Lower lobe of right lung (tissue), 2 donors: Measurements from ENCODE around the gene TMEM150C. TPM values are rescaled to one million over a fixed set of nuclear protein-coding genes. Genes with fewer than 3 reads are reported as not detected.

Source experiments
- ATAC-seq, 2 donors: fragments of 200-7000 bp; cut with Tn5 transposase; one replicate each; pipeline ENCODE4 v1.9.1; 2020 to 2022; ENCODE audit warnings: mild to moderate bottlenecking in 2 of 2, moderate library complexity in 2 of 2
- DNase-seq: peaks from one replicate; pipeline ENCODE4 v3.0.0-alpha.2; 2020
- H3K27ac ChIP-seq: fragments of 200-600 bp; one replicate; pipeline ENCODE4 v1.8.0; 2022
- H3K27me3 ChIP-seq: fragments of 200-600 bp; one replicate; pipeline ENCODE4 v1.8.0; 2022; ENCODE audit warnings: low read depth
- H3K36me3 ChIP-seq: fragments of 200-600 bp; one replicate; pipeline ENCODE4 v1.8.0; 2022; ENCODE audit warnings: mild to moderate bottlenecking
- H3K4me1 ChIP-seq: fragments of 200-600 bp; one replicate; pipeline ENCODE4 v1.8.0; 2022
- H3K4me3 ChIP-seq: fragments of 200-600 bp; one replicate; pipeline ENCODE4 v1.8.0; 2022; ENCODE audit warnings: mild to moderate bottlenecking
- H3K9me3 ChIP-seq: fragments of 200-600 bp; one replicate; pipeline ENCODE4 v1.8.0; 2022
- intact Hi-C: fragments of 100-400 bp; cut with DNase I; formaldehyde crosslinking; loops from one replicate; pipeline ENCODE4 v1.11.0; 2022
- total RNA-seq: library from RNA; stranded (reverse); fragmentation: NEBNext Ultra II Directional; extraction: Animal tissue kit (Norgen Biotek cat#: 25700); gene quantifications from one replicate; pipeline ENCODE4 v1.2.1, GENCODE V29; 2021
- TF ChIP-seq, protein P1 (sequence below): fragments of 200-600 bp; IDR thresholded peaks from one replicate; pipeline ENCODE4 v1.8.0; 2022; ENCODE audit warnings: antibody characterized with exemption, mild to moderate bottlenecking
- donor health status: DM: no; HTN: yes; CAD: no; lungs with severe emphysema.

TMEM150C gene
- total RNA-seq, 1 donor from 2014 or later: 6.9 TPM

DNA sequence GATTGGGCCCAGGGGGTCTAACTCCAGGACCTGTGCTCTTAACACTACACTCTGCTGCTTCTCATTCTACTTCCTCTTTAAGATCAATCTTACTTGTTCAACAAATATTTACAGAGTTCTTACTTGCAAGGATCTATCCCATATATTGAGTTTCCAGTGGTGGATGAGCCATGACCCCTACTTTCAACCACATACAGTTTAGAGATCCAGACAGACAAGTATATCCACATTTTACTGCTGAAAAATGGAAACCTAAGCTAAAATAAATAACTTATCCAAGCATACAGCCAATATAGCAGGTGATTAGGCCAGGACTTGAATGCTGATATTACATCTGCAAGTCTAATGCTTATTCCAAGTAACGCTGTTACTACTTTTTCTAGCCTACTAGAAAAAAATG lies 18.7 kb downstream of the TMEM150C start:
- Histone ChIP-seq H3K36me3 (no peaks in the 10 kb centered on the region), H3K27me3 (no peaks in the 10 kb centered on the region), H3K4me1 (no peaks in the 10 kb centered on the region), H3K27ac (no peak overlapping the region), H3K4me3 (no peak overlapping the region), H3K9me3 (no peaks in the 10 kb centered on the region)
- no peak for ATAC-seq
- intact Hi-C loops: no loop called here
- DNase-seq: no peak
- TF ChIP-seq, protein P1, sequence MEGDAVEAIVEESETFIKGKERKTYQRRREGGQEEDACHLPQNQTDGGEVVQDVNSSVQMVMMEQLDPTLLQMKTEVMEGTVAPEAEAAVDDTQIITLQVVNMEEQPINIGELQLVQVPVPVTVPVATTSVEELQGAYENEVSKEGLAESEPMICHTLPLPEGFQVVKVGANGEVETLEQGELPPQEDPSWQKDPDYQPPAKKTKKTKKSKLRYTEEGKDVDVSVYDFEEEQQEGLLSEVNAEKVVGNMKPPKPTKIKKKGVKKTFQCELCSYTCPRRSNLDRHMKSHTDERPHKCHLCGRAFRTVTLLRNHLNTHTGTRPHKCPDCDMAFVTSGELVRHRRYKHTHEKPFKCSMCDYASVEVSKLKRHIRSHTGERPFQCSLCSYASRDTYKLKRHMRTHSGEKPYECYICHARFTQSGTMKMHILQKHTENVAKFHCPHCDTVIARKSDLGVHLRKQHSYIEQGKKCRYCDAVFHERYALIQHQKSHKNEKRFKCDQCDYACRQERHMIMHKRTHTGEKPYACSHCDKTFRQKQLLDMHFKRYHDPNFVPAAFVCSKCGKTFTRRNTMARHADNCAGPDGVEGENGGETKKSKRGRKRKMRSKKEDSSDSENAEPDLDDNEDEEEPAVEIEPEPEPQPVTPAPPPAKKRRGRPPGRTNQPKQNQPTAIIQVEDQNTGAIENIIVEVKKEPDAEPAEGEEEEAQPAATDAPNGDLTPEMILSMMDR: no peak

DNA sequence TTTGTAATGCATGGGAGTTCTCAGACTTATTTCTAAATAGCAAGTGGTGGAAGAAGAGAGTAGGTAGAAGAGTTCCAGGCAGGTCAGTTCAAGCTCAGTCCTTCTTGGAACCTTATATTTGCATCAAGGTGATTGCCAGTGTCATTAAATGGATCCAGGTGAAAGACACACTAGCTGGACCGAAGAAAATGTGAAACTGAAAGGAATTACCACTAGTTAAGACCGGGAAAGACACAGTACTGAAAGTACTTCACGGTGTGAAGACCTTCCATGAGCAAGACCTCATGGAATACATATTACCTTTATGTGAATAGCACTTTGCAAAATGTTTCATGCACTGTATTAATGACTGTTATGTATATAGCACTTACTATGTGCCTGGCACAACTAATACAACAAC lies 19.1 kb downstream of the TMEM150C start:
- Histone ChIP-seq H3K4me3 (no peak overlapping the region), H3K4me1 (no peaks in the 10 kb centered on the region), H3K9me3 (no peaks in the 10 kb centered on the region), H3K27me3 (no peaks in the 10 kb centered on the region), H3K27ac (no peak overlapping the region), H3K36me3 (no peaks in the 10 kb centered on the region)
- intact Hi-C loops: no loop called here
- no peak for DNase-seq
- ATAC-seq: no peak
- TF ChIP-seq, protein P1: no peak

DNA sequence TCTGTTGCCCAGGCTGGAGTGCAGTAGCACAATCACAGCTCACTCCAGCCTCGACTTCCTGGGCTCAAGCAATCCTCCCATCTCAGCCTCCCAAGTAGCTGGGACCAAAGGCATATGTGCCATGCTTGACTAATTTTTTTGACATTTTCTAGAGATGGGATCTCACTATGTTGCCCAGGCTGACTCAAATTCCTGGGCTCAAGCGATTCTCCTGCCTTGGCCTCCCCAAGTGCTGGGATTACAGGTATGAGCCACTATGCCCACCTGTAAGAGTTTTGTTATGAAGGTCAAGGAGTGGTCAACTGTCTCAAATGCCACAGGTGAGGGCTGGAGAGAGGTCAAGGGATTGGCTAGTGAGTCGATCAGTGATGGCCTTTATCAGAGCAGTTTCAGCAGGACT lies 32.5 kb downstream of the TMEM150C start:
- Histone ChIP-seq H3K27me3 (no peaks in the 10 kb centered on the region), H3K36me3 (no peaks in the 10 kb centered on the region), H3K4me3 (no peak overlapping the region), H3K4me1 (no peaks in the 10 kb centered on the region), H3K27ac (no peak overlapping the region), H3K9me3 (no peaks in the 10 kb centered on the region)
- TF ChIP-seq, protein P1: no peak
- no peak for DNase-seq
- ATAC-seq: no peak
- intact Hi-C loops: no loop called here

DNA sequence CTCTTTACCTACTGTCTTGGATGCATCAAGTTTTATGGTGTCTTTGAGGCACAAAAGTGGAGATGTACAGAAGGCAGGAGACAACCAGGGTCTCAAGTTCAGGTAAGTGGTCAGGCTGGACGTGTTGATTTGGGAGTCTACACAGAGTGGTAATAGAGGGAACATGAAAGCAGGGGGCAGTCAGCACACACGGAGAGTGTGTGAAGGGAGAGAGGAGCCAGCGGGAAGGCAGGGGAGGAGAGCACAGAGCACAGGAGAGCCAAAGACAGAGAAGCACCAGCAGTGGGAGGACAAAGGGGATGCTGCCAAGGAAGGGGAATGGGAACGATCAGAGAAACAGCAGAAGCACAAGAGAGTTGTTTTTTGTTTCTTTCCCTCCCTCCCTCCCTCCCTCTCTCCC lies 32.9 kb downstream of the TMEM150C start:
- intact Hi-C loops: no loop called here
- DNase-seq: no peak
- no peaks in the 10 kb centered on the region for H3K4me1 ChIP-seq

DNA sequence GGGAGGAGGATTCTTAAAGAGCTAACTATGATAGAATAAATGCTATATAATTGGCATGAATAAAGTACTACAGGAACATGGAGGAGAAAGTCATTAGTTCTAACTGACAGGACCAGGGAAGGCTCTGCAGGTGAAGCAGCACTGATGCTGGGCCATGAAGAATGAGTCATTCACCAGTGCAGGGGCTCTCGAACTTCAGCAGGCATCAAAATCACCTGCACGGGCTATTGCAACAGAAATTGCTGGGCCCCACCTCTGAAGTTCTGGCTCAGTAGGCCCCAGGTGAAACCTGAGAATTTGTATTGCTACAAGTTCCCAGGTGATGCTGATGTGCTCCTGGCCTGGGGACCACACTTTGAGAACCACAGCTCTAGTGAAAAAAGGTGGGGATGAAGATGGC lies 33.7 kb downstream of the TMEM150C start:
- Histone ChIP-seq H3K9me3 (no peaks in the 10 kb centered on the region), H3K27me3 (no peaks in the 10 kb centered on the region), H3K4me3 (no peak overlapping the region), H3K27ac (no peak overlapping the region), H3K36me3 (no peaks in the 10 kb centered on the region), H3K4me1 (no peaks in the 10 kb centered on the region)
- DNase-seq (no peak), ATAC-seq (no peak)
- intact Hi-C loops: no loop called here
- TF ChIP-seq, protein P1: no peak

More for the DNA sequence above, 32.9 kb downstream of the TMEM150C start:
- no peaks in the 10 kb centered on the region for H3K27me3 ChIP-seq
- TF ChIP-seq, protein P1: no peak
- no peak overlapping the region for H3K27ac ChIP-seq
- ATAC-seq: no peak
- no peaks in the 10 kb centered on the region for H3K9me3 ChIP-seq
- H3K4me3 ChIP-seq: no peak overlapping the region
- no peaks in the 10 kb centered on the region for H3K36me3 ChIP-seq
